GM21367 (cell line): ENCODE data around the gene FRMD7.
"Not testable (repeated sequence)": the region's sequence is repeated elsewhere in the genome, so short reads cannot be mapped to it uniquely, and the experiment has no call there.

Experiments
- ATAC-seq: cut with Tn5 transposase; IDR thresholded peaks from one replicate; pipeline ENCODE4 v1.9.1; 2021; ENCODE audit not compliant: unreplicated experiment

The FRMD7 gene, protein sequence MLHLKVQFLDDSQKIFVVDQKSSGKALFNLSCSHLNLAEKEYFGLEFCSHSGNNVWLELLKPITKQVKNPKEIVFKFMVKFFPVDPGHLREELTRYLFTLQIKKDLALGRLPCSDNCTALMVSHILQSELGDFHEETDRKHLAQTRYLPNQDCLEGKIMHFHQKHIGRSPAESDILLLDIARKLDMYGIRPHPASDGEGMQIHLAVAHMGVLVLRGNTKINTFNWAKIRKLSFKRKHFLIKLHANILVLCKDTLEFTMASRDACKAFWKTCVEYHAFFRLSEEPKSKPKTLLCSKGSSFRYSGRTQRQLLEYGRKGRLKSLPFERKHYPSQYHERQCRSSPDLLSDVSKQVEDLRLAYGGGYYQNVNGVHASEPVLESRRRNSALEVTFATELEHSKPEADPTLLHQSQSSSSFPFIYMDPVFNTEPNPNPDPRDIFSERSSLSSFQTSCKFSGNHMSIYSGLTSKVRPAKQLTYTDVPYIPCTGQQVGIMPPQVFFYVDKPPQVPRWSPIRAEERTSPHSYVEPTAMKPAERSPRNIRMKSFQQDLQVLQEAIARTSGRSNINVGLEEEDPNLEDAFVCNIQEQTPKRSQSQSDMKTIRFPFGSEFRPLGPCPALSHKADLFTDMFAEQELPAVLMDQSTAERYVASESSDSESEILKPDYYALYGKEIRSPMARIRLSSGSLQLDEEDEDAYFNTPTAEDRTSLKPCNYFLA

DNA sequence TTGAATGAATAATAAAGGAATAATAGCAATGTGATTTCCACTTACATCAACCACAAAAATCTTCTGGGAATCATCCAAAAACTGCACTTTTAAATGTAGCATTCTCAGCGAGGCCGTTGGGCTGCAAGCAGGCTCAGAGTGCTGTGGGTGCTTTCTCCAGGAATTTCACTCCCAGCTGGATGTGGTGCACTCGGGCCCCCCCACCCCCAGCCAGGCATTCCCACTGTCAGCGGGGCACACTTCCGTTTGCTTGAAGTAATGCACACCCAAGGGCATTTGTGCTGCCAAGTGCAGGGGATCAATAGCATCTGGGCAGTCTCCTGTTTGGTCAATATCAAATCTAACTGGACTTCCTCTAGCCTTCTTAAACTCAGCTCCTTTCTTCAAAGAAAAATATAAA lies at the start of gene FRMD7:
Gene FRMD7, minus strand, starts transcription at position 278 of the 400 bp plus-strand sequence. Its CDS starts 176 bp downstream, at position 102.
- no peak for ATAC-seq

DNA sequence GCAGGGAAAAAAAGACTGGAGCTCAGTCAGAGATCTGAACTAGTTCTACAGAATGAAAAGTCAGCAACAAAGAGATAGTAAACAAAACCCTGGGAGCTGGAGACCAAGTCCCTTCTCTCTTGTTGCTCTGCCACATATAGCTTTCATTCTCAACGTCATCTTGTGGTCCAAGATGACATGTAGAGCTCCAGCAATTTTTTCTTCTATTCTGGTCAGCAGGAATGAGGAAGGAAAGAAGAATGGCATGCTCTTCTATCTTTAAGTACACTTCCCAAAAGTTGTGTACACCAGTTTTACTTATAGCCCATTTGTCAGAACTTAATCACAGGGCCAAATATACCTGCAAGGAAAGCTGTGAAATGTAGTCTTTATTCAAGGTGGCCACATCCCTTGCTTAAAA lies 45.8 kb upstream of the FRMD7 start:
- ATAC-seq, result no peak

DNA sequence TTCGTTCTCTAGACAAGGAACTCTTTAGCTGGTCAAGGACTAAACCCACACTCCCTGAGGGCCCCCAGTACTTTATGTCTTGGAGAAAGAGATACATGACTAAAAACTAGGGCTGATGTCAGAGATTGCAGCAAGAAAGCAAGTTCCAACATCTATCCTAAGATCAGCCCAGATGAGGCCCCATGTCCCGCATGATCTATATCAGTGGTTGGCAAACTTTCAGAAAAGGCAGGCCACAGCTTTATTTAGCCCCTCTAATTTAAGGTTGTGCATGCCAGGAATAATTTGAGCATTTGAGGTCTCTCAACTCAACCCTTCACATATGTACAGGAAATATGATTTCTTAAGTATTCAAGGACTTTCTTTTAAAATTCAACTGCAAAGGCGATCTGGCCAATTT lies 44.1 kb upstream of the FRMD7 start:
- ATAC-seq, result no peak

DNA sequence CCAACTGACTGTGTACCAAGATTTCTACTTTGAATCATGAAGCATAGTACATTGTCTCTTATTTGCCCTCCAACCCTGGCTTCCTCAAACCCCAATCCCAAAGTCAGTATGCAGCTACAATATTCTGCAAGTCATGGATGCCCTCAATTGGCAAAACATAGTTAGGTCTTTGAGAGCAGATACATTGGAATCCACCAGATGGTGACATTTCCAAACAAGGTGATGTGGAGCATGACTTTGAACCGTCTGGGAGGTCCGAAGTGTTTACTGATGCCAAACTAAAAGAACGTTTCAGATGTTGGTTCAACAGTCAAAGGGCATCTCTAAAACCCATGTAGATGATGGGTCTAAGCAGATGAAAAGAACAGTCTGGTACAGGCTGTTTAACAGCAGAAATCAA lies 43.7 kb upstream of the FRMD7 start:
- ATAC-seq, result no peak

DNA sequence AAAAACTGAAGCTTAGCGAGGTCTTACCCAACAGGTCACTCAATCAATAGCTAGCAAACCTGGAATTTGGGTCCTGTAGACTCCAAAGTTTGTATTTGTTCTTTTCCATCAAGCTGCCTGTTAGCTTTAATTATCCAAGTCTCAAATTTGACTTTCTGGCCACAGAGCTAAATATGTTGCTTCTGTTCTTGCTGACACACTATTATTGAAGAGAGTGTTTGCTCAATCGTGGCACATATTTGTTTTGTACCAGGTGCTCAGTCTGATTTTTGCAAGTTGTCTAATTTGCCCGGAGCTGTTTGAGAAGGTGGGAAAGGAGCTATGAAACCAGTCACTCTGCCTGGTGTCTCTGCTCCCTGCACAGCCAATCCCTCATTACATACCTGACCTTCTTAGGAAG lies 41.7 kb upstream of the FRMD7 start:
- no peak for ATAC-seq

DNA sequence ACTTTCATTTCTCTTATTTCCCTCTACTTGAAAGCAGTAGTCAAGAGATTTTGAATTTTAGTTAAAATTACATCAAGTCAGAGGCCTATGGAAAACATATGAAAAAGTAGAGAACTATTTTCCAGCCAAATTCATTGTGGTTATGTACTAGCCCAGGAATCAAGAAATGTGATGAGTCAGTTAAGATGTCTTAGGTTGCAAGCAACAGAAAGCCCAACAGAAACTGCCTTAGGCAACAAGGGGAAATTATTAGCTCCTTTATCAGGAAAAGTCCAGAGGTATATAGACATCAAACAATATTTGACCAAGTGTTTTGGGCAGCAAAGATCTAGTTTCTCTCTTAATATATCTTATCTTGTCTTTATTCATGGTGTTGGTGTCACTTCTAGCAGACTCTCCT lies 37.8 kb upstream of the FRMD7 start:
- ATAC-seq, result no peak

DNA sequence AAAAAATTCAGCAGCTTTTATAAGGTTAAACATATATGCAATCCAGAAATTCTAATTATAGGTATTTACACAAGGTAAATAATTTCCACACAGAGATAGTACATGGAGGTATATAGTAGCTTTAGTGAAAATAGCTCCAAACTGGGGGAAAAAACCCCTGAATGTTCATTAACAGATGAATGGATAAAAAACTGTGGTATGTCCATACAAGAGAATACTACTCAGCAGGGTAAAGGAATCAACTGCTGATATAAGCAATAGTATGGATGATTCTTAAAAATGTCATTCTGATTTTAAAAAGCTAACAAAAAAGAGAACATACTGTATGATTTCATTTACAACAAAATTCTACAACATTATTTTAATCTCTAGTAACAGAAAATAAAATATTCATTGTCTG lies 37.2 kb upstream of the FRMD7 start:
- ATAC-seq, result no peak

DNA sequence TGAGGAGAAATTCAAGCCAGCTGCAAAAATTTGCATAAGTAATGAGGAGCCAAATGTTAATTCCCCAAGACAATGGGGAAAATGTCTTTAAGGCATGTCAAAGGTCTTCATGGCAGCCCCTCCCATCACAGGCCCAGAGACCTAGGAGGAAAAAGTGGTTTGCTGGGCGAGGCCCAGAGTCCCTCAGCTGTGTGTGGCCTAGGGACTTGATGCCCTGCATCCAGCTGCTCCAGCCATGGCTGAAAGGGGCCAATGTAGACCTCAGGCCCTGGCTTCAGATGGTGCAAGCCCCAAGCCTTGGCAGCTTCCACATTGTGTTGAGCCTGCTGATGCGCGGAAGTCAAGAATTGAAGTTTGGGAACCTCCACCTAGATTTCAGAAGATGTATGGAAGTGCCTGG lies 35.3 kb upstream of the FRMD7 start:
- ATAC-seq, result not testable (repeated sequence)

DNA sequence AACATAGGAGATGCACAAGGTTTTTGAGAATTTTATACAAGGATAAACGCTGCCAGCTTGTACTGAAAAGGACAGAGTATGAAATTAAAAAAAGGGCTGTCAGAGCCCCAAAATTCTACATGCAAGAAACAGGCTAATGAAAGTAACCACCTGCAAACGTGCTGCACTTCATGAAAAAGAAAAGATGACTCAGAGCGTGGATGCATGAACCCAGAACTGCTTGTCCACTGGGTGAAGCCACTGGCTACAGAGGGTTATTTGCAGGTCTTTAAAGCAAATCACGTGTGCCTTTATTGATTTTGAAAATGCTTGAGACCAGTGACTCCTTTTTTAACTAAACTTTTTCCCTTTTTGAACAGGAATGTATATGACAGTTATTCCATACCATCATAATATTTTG lies 25.3 kb upstream of the FRMD7 start:
- no peak for ATAC-seq

DNA sequence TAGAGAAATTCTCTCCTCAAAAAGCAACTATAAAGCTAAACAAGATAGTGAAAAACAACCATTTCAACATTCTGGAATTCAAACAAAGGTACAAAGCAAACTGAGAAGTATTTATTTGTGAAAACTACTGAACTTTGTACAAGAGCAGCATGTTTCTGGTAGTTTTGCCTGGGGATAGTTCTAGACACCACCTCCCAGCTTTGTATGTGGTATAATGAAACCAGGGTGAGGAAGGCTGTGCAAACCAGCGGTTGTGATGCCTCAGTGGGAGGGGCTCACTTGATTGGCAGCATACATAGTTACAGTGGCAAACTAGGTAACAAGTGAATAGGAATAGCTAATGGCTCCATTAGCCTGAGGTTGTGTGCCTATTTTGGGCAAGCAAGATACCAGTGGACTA lies 18.6 kb upstream of the FRMD7 start:
- ATAC-seq, result no peak

DNA sequence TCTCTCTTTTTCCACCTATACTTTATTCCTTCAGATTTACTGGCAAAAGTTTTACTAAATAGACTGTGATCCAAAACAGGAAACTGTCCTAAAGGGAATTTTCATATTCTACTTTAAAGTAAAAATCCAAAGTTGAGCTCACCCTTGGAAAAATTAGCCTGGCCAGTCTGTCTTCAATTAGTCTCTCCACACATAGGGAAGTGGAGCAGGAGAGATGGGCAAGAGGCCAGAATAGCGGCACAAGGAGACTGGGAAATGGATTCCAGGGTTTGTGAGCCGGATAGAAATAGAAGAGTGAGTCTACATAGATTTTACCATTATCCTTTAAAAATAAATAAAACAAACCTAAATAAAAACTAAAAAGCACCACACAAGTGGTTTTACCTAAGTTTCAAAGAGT lies 16.2 kb upstream of the FRMD7 start:
- ATAC-seq, result no peak

DNA sequence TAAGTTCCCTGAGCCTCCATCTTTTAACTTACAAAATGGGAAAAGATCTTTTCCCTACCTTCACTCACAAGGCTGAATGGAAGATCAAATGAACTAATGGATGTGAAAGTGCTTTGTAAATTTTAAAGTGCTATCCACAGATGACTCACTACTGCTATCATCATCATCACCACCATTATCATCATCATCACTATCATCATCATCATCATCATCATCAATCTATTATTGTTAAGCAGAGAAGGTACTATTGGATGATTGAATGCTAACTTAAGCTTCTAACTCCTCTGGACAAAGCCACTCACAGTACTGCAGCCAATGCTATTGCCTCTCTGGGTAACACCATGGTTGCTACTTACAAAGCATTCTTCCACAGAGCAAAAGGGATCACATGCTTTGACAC lies 1.9 kb downstream of the FRMD7 start:
- ATAC-seq, result no peak

DNA sequence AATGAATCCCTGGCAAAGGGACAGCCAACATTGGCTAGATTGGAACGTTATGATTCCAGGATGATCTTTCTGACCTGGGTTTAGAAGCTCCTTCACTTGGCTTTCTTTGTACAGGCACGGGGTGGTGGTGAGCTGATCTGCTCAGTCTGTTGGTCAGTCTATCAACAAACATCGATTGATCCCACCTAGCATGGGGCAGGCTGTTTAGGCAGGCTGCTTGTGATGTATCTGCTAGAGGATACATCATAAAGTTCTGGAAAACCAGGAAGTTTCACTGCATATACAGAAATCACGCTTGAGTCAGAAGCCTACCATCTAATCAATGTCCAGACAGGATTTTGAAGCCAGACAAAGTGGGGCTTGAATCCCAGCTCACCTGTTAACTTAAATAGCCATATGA lies 6.9 kb downstream of the FRMD7 start:
- ATAC-seq, result no peak

DNA sequence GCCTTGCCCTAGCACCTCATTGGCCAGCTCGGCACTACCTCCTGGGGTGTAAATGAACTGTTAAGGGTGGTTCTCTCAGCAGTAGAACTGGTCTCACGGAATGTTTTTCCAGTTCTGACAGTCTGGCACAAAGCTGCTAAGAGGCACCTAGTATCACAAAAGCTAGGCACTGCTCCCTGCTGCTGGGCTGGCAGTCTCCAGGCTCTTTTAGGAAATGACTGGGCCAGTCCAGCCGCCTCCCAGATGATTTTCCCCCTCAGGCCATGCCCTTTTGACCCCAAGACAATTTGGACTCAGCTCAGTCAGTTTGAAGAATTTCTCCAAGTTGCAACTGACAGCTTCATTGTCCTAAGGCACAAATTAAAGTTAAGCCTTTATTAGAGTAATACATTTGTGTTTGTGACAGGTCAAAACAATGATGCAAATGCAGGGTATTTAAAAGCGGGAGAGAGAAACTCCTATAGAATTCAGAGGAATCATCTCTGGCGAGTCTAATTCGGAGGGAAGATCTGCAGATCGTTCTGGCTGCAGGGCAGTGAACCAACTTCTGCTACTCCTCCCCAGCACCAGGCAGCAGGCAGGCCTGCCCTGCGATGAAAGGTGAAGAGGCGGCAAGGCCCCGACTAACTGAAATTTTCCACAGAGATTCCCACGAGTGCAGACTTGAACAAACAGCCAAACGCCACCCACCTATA lies 7.9 kb downstream of the FRMD7 start:
- ATAC-seq, result no peak

DNA sequence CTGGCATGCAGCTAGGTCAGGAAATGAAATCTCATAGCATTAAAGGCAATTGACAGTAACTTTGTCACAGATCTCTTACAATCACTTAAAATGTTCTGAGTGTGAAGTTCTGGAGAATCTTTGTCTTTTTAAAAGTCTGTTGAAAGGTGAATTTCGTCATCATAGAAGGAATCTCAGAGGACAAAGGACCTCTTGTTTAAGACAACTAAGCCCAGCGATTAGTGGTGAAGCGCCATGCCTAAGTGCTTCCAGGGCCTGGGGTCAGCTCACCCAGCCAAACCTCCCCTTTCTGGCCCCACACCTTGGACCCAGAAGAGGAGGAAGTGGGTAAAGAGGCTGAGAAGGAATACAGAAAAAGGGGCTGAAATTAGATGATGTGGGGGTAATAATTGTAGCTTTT lies 8.5 kb downstream of the FRMD7 start:
- ATAC-seq, result no peak

DNA sequence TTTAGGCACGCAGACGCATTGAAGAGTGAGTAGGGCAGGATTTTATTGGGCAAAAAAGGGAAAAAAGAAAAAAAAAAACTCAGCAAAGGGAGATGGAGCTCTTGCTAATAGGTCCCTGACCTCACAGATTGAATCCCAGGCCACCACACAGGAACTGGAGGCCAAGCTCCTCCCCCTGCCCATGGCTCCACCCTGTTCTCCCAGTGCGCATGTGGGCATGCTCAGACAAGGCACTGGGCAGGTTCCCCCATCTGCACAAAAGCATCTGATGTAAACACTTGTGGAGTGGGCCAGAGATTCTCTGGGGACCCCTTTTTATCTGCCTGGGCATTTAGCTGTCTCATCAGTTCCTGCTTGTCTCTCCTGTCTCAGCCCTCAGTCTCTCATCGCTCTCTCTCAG lies 9.5 kb downstream of the FRMD7 start:
- ATAC-seq, result no peak

DNA sequence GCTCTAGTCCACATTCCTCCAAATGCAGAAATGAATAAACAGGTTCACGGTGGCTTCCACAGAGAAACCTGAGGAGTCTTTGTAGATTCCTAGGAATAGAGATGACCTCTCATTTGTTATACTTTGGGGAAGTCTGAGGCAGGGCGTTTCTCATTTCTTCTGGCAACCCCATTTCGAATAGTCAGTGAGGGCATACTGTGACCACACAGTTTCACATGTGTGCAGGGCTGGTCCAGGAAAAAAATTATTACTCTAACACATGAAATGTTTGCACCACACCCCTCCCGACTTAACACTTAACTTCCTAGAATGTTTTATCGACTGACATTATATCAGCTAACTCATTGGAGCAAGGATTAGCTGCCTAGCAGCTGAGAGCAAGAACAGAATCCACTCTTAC lies 12.0 kb downstream of the FRMD7 start:
- no peak for ATAC-seq

DNA sequence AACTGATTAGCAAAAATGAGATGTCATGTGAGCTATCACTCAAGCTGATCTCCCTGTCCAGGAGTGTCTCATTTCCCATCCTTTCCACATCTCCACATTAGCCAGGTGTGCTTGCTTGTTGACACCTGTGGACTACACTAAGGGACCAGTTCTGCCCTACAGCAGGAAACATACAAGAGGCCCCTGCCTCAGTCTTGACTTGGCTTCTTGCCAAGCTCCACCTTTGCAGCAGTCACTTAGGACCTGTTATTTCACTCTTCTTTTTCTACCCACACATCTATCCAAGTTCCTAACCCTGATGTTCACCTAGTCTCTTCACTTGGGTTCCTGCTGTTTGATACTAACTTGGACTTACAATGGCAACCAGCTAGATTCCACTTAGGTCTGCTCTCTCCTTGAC lies 13.2 kb downstream of the FRMD7 start:
- ATAC-seq, result no peak

DNA sequence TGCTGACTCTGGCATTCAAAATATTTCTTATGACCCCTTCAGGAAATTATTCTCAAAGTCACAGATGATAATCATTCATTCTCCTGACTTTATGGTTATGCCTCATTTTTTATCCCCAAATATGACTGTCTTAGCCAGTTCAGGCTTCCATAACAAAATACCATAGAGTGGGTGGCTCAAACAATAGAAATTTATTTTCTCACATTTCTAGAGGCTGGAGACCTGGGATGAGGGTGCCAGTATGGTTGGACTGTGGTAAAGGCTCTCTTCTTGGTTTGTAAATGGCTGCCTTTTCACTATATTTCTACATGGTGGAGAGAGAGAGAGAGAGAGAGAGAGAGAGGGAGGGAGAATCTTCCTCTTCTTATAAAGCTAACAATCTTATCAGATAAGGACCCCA lies 20.5 kb downstream of the FRMD7 start:
- ATAC-seq, result no peak

DNA sequence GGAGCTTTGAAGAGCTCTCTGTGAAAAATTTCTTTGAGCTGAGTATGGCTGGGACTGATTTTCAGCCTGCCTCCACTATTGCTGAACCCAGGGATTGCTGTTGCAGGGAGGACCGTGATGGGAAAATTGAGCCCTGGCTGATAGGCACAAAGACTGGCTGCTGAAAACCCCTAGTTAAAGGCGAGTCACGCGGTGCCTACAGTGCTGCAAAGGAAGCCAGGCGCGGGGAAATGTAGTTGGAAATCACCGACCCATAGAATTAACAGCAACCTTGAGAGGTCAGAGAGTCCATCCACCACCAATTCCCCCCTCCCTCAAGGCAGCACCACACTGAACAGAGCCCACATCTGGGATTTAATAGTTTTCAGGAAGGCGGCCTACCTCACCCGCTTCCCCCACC lies 26.0 kb downstream of the FRMD7 start:
- no peak for ATAC-seq

DNA sequence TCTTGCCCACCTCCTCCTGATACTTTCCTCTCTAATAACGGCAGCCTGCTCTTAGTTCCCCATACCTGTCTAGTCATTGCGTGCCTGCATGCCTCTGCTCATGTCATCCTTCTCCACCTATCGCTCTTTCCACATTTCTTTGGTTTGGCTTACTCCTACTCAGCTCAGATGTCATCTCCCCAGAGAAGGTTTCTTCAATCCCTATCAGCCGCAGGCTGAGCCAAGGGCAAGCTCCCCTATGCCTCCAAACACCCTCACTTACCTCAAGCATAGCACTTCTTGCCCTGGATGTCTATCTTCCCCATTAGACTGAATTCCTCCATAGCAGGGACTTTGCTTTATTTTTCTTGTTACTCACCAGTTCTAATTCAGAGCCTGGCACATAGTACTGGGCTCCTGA lies 26.6 kb downstream of the FRMD7 start:
- no peak for ATAC-seq

DNA sequence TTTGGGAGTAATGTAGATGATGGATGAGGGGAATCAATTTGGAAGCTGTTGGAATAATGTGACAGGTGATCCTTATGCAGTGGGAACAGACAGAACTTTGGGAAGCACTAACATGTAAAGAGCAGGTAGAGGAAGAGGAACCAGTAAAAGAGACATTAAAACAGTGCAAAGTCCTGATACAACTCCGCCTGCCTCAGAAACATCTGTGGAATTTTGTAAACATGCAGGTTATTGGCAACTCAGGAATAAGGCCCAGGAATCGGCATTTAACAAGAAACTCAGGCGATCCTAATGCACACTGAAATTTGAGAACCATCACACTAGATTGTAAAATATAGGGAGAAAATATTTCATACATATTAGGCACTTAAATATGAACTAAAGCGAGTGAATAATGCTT lies 29.1 kb downstream of the FRMD7 start:
- not testable (repeated sequence) for ATAC-seq
